Tibial artery (tissue), 4 donors: ENCODE results near the gene CCNI.
"Not testable (repeated sequence)": the region's sequence is repeated elsewhere in the genome, so short reads cannot be mapped to it uniquely, and the experiment has no call there.

Source experiments
- DNase-seq, 2 donors: peaks; one replicate each; pipeline ENCODE4 v3.0.0-alpha.2; 2019
- H3K27ac ChIP-seq, 2 donors: fragments of 200-600 bp; sonication (generic) in 1 of 2; 1 replicate in 1 of 2; 2 replicates in 1 of 2; pipeline ENCODE4 v1.5.1; 2018 to 2019; ENCODE audit warnings: mild to moderate bottlenecking in 1 of 2
- H3K27me3 ChIP-seq, 2 donors: fragments of 200-600 bp; sonication (generic) in 1 of 2; one replicate each; pipeline versions ENCODE4 v1.5.1 to v1.6.0; 2016 to 2019
- H3K36me3 ChIP-seq, 3 donors: fragments of 200-600 bp; sonication (generic) in 2 of 3; one replicate each; pipeline ENCODE4 v1.5.1; 2016 to 2019; ENCODE audit warnings: mild to moderate bottlenecking in 2 of 3
- H3K4me1 ChIP-seq, 4 donors: fragments of 200-600 bp; sonication (generic) in 2 of 4; 1 replicate in 3 of 4; 2 replicates in 1 of 4; pipeline ENCODE4 v1.5.1; 2016 to 2019
- H3K4me3 ChIP-seq, 2 donors: fragments of 200-600 bp; sonication (generic) in 1 of 2; 1 replicate in 1 of 2; 2 replicates in 1 of 2; pipeline ENCODE4 v1.5.1; 2018 to 2019; ENCODE audit warnings: mild to moderate bottlenecking in 2 of 2
- H3K9me3 ChIP-seq, 3 donors: fragments of 200-600 bp; sonication (generic) in 1 of 3; one replicate each; pipeline ENCODE4 v1.5.1; 2016 to 2019
- intact Hi-C: fragments of 100-400 bp; cut with DNase I; formaldehyde crosslinking; loops from one replicate; pipeline ENCODE4 v1.15.0; 2023; ENCODE audit warnings: low total_unique reads
- TF ChIP-seq, protein P1 (sequence below), 2 experiments: fragments of 200-600 bp in 1 of 2; fragments of 450-650 bp in 1 of 2; IDR thresholded peaks; one replicate each; pipeline ENCODE4 v1.5.1; 2017 to 2019; ENCODE audit warnings: antibody characterized with exemption in 2 of 2, mild to moderate bottlenecking in 1 of 2, moderate library complexity in 1 of 2

Gene CCNI

DNA sequence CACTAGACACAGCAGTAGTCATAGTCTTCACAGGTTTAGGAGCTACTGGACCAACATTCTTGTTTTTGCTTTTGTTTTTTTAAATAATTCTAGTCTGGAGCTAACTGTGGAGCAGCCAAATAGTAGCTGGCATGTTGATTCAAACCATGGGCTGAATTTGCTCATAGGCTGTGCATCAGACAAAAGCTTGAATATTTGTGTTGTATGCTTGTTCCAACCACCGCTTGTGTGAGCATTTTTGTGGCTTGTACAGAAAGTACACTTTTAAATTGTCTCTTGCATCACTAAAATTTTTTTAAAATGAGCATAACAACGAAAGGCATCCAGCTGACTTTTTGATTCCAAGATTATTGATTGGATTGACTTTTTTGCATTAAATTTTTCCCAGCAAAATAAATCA is 39.6 kb downstream of the CCNI start:
- TF ChIP-seq, protein P1, sequence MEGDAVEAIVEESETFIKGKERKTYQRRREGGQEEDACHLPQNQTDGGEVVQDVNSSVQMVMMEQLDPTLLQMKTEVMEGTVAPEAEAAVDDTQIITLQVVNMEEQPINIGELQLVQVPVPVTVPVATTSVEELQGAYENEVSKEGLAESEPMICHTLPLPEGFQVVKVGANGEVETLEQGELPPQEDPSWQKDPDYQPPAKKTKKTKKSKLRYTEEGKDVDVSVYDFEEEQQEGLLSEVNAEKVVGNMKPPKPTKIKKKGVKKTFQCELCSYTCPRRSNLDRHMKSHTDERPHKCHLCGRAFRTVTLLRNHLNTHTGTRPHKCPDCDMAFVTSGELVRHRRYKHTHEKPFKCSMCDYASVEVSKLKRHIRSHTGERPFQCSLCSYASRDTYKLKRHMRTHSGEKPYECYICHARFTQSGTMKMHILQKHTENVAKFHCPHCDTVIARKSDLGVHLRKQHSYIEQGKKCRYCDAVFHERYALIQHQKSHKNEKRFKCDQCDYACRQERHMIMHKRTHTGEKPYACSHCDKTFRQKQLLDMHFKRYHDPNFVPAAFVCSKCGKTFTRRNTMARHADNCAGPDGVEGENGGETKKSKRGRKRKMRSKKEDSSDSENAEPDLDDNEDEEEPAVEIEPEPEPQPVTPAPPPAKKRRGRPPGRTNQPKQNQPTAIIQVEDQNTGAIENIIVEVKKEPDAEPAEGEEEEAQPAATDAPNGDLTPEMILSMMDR (IDR thresholded peaks at IDR 0.05) = no peak
- intact Hi-C loops = no loop called here
- H3K9me3 ChIP-seq = no peaks in the 10 kb centered on the region
- H3K4me1 ChIP-seq = peaks cover 0 to 13% (median 1%) of the 10 kb centered on the region in 4 donors
- no peak overlapping the region for H3K4me3 ChIP-seq
- peak overlapping the region in 1 of 2 donors; percentile 11 for H3K27ac ChIP-seq
- H3K27me3 ChIP-seq = no peaks in the 10 kb centered on the region
- DNase-seq = no peak
- H3K36me3 ChIP-seq = peaks cover 23 to 40% (median 36%) of the 10 kb centered on the region in 3 donors

DNA sequence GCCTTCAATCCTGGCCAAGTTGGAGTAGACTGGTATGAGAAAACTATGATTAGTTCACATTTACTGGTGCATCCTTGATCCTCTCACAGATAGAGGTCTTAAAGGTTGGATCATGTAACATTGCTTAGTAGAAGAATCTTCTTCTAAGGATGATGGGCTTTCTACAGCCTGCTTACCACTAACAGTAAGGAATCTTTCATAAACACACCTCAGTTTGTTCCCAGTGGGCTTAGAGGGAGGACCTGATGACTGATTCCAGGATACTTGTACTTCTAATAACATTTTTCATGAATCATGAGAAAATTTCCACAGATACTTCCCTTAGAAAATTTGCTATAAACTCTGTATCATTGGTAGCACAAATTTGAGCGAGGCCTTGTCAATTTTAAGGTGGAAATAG is 40.6 kb downstream of the CCNI start:
- no peaks in the 10 kb centered on the region for H3K27me3 ChIP-seq
- H3K4me1 ChIP-seq = peaks cover 0 to 13% (median 1%) of the 10 kb centered on the region in 4 donors
- peaks cover 30 to 51% (median 46%) of the 10 kb centered on the region in 3 donors for H3K36me3 ChIP-seq
- H3K4me3 ChIP-seq = no peak overlapping the region
- no peaks in the 10 kb centered on the region for H3K9me3 ChIP-seq
- TF ChIP-seq, protein P1 (IDR thresholded peaks at IDR 0.05) = no peak
- H3K27ac ChIP-seq = no peak overlapping the region
- no peak for DNase-seq
- intact Hi-C loops = no loop called here

DNA sequence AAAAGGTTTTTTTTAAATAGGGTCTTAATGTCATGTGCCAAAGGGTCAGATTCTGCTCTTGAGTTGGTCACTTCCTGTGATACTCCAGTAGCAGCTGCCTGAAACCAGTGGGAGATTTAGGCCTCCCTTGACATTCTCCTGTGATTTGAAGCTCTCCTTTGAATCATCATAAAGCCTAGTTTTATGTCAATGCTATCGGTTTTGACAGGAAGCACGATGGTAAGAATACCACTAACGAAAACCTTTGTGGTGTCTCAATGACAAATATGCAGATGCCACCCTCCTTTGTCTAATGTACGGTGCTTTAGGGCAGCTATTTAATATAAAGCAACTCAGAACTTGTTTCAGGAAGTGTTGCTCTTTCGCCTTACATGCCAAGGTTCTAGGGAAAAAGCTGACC is 44.2 kb downstream of the CCNI start:
- H3K36me3 ChIP-seq = peaks cover 46 to 77% (median 64%) of the 10 kb centered on the region in 3 donors
- no peak for DNase-seq
- no peaks in the 10 kb centered on the region for H3K27me3 ChIP-seq
- TF ChIP-seq, protein P1 (IDR thresholded peaks at IDR 0.05) = no peak
- no peak overlapping the region for H3K27ac ChIP-seq
- intact Hi-C loops = no loop called here
- peaks cover 0 to 11% (median 0%) of the 10 kb centered on the region in 4 donors for H3K4me1 ChIP-seq
- H3K4me3 ChIP-seq = no peak overlapping the region
- H3K9me3 ChIP-seq = no peaks in the 10 kb centered on the region

DNA sequence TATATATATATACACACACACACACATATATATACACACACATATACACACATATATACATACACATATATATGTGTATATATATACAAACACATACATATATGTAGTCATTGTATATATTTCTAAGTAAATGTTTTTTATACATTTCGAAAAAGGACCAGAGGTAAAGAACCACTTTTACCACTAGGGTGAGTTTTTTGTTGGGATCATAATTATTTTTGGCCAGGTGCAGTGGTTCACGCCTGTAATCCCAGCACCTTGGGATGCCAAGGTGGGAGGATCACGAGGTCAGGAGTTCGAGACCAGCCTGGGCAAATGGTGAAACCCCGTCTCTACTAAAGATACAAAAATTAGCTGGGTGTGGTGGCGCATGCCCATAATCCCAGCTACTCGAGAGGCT is 46.0 kb downstream of the CCNI start:
- peaks cover 38 to 84% (median 78%) of the 10 kb centered on the region in 3 donors for H3K36me3 ChIP-seq
- intact Hi-C loops, H3K9me3 ChIP-seq, H3K27me3 ChIP-seq, H3K27ac ChIP-seq, H3K4me3 ChIP-seq, DNase-seq, H3K4me1 ChIP-seq: not testable (repeated sequence)

DNA sequence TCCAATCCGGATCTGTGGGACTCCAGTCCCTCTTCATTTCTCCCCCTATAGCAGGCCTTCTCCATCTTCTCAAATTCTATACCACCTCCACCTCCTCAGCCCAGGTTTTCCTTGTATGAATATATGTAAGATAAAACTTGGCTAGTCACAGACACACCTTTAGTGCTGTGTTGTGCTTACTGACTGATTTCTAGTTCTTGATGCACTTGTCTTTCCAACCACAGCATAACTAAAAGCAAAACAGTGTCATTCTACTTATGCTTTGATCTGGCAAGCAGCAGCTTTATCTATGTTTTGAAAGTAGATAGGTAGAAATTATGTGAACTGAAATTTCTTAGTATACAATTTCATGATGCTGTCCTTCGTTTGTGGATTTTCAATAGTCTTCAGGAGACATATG is 47.5 kb downstream of the CCNI start:
- Histone ChIP-seq H3K36me3 (peaks cover 41 to 86% (median 83%) of the 10 kb centered on the region in 3 donors), H3K4me1 (no peaks in the 10 kb centered on the region), H3K27me3 (no peaks in the 10 kb centered on the region), H3K4me3 (no peak overlapping the region), H3K27ac (no peak overlapping the region), H3K9me3 (no peaks in the 10 kb centered on the region)
- intact Hi-C loops = no loop called here
- no peak for DNase-seq
- TF ChIP-seq, protein P1 (IDR thresholded peaks at IDR 0.05) = no peak

DNA sequence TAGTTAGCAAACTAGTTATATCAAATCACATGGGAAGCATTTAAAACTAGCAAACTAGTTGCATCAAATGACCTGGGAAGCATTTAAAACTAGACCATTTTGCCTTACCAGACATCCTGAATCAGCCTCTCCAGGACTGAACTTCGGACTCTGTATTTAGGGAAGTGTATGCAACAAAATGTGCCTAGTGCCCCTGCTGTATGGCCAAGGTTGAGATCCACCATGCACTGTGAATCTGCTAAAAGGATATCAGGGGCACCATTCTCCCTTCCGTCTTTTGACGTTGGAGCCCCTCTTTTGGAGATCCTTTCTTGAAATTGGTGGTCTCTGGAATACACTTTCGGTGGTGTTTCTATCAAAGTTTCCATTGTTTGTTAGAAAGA is 49.5 kb downstream of the CCNI start:
- Histone ChIP-seq H3K4me3 (no peak overlapping the region), H3K36me3 (peaks cover 37 to 82% (median 79%) of the 10 kb centered on the region in 3 donors), H3K27me3 (no peaks in the 10 kb centered on the region), H3K9me3 (no peaks in the 10 kb centered on the region), H3K27ac (no peak overlapping the region), H3K4me1 (peaks cover 0 to 15% (median 4%) of the 10 kb centered on the region in 4 donors)
- intact Hi-C loops = no loop called here
- TF ChIP-seq, protein P1 (IDR thresholded peaks at IDR 0.05) = no peak
- no peak for DNase-seq
